A673 (cell line): ENCODE measurements around the gene NAT14. TPM values are rescaled to one million over a fixed set of nuclear protein-coding genes. Genes with fewer than 3 reads are reported as not detected.

Source experiments
- BruUV-seq: library from RNA; stranded (reverse); fragments of 400-500 nt; replicated peaks from 2 replicates; lab custom pipeline; 2021; lab: Mats Ljungman, UMichigan
- CTCF ChIA-PET: fragments of 300-600 bp; sonication (Branson Sonifier 250); formaldehyde crosslinking; loops from one replicate; lab custom pipeline; 2022; ENCODE audit warnings: antibody characterized with exemption; lab: Charles Lee
- POLR2A ChIA-PET: fragments of 300-600 bp; sonication (Branson Sonifier 250); formaldehyde crosslinking; loops from one replicate; lab custom pipeline; 2022; ENCODE audit warnings: antibody characterized with exemption; ENCODE audit not compliant: low non-redundant PET; lab: Charles Lee
- DNase-seq: peaks from one replicate; pipeline ENCODE4 v3.0.0-alpha.2; 2015; ENCODE audit warnings: low spot score
- H3K27ac ChIP-seq: fragments of 200-600 bp; sonication (generic); 2 replicates; pipeline ENCODE4 v1.5.1; 2016; ENCODE audit warnings: mixed run types, low read depth, mild to moderate bottlenecking, mixed read lengths, antibody characterized with exemption, low read length; ENCODE audit not compliant: poor library complexity, severe bottlenecking
- H3K27me3 ChIP-seq: fragments of 200-600 bp; sonication (generic); replicated peaks from 2 replicates; pipeline ENCODE4 v1.6.1; 2017; ENCODE audit warnings: mixed run types, low read depth, mild to moderate bottlenecking, mixed read lengths, antibody characterized with exemption, low read length; ENCODE audit not compliant: insufficient read depth, poor library complexity
- H3K36me3 ChIP-seq: fragments of 200-600 bp; sonication (generic); 2 replicates; pipeline ENCODE4 v1.6.1; 2016; ENCODE audit warnings: mixed run types, mild to moderate bottlenecking, mixed read lengths, antibody characterized with exemption, low read length; ENCODE audit not compliant: insufficient read depth, poor library complexity, severe bottlenecking
- H3K4me1 ChIP-seq: fragments of 200-600 bp; sonication (generic); 2 replicates; pipeline ENCODE4 v1.6.1; 2017; ENCODE audit warnings: mixed run types, mild to moderate bottlenecking, mixed read lengths, antibody characterized with exemption, low read length; ENCODE audit not compliant: insufficient read depth, poor library complexity, severe bottlenecking
- H3K4me3 ChIP-seq: fragments of 200-600 bp; sonication (generic); 2 replicates; pipeline ENCODE4 v1.5.1; 2016; ENCODE audit warnings: low read depth, mixed run types, mild to moderate bottlenecking, mixed read lengths, low read length; ENCODE audit not compliant: poor library complexity, severe bottlenecking
- H3K9me3 ChIP-seq: fragments of 200-600 bp; sonication (generic); 2 replicates; pipeline ENCODE4 v1.6.1; 2016; ENCODE audit warnings: mixed run types, low read depth, mild to moderate bottlenecking, mixed read lengths, antibody characterized with exemption, low read length; ENCODE audit not compliant: poor library complexity, severe bottlenecking
- CTCF ChIP-seq: fragments of 300-800, 200-600 bp; sonication (generic); conservative IDR thresholded peaks from 2 replicates; pipeline ENCODE4 v1.5.1; 2017; ENCODE audit warnings: low read depth, mild to moderate bottlenecking, antibody characterized with exemption, low read length, moderate library complexity, mixed read lengths
- EZH2 ChIP-seq: fragments of 200-600 bp; sonication (generic); IDR thresholded peaks from 2 replicates; pipeline ENCODE4 v1.6.1; 2017; ENCODE audit warnings: borderline replicate concordance, low read depth, mild to moderate bottlenecking, mixed read lengths, antibody characterized with exemption, low read length; ENCODE audit not compliant: poor library complexity, severe bottlenecking
- intact Hi-C: fragments of 100-400 bp; cut with micrococcal nuclease; formaldehyde crosslinking; loops from one replicate; pipeline ENCODE4 v1.10.0; 2022; ENCODE audit not compliant: unreplicated experiment
- total RNA-seq: library from RNA; stranded (reverse); gene quantifications from 2 replicates; pipeline ENCODE4 v1.2.3, GENCODE V29; 2021

Gene NAT14
- total RNA-seq, 1 experiment from 2014 or later = 55.1 TPM

GRCh38 chr19:55471266-55471665 is 13.7 kb upstream of the NAT14 start:
- Histone ChIP-seq H3K27ac (no peak overlapping the region), H3K27me3 (no peaks in the 10 kb centered on the region), H3K9me3 (no peaks in the 10 kb centered on the region), H3K4me1 (peaks cover 6% of the 10 kb centered on the region), H3K4me3 (no peak overlapping the region), H3K36me3 (no peaks in the 10 kb centered on the region)
- intact Hi-C loops = no loop called here
- CTCF ChIA-PET = interaction anchor here (1.2 kb wide), 1 partner anchor 32 kb away, joined by 4 read pairs; no protein-coding TSS in a partner anchor
- no peak for DNase-seq
- TF ChIP-seq EZH2 (no peak), CTCF (no peak)
- POLR2A ChIA-PET = no interaction called here
- no TSS peak for BruUV-seq

- H3K27ac ChIP-seq = no peak overlapping the region
- no peak overlapping the region for H3K4me3 ChIP-seq
- ChIA-PET CTCF (no interaction called here), POLR2A (no interaction called here)
- H3K36me3 ChIP-seq = no peaks in the 10 kb centered on the region
- H3K27me3 ChIP-seq = no peaks in the 10 kb centered on the region
- BruUV-seq = no TSS peak
- intact Hi-C loops = no loop called here
- TF ChIP-seq EZH2 = no peak
- no peak for TF ChIP-seq CTCF
- H3K9me3 ChIP-seq = no peaks in the 10 kb centered on the region
- H3K4me1 ChIP-seq = peaks cover 6% of the 10 kb centered on the region
- DNase-seq = no peak
Observed at GRCh38 chr19:55472463-55472862, 12.5 kb upstream of the NAT14 start.

- ChIA-PET CTCF (interaction anchor here (0.5 kb wide), 1 partner anchor 113 kb away, joined by 8 read pairs; no protein-coding TSS in a partner anchor), POLR2A (no interaction called here)
- Histone ChIP-seq H3K27me3 (no peaks in the 10 kb centered on the region), H3K27ac (no peak overlapping the region), H3K36me3 (no peaks in the 10 kb centered on the region), H3K4me1 (peaks cover 14% of the 10 kb centered on the region), H3K4me3 (no peak overlapping the region), H3K9me3 (no peaks in the 10 kb centered on the region)
- no TSS peak for BruUV-seq
- no peak for TF ChIP-seq EZH2
- no peak for TF ChIP-seq CTCF
- DNase-seq = no peak
- intact Hi-C loops = no loop called here
Observed at GRCh38 chr19:55473225-55474012, 11.6 kb upstream of the NAT14 start.
